Activated CD4-positive, CD25-positive, alpha-beta regulatory T cell treated with anti-CD3 and anti-CD28 coated beads, Interleukin-2, amount 50 U/mL, for 72 hours (primary cell): Measurements from ENCODE around the gene PHLDB3.
"Not testable (repeated sequence)": the region's sequence is repeated elsewhere in the genome, so short reads cannot be mapped to it uniquely, and the experiment has no call there.

Experiments
- DNase-seq: peaks from one replicate; pipeline ENCODE4 v3.0.0; 2021

Gene PHLDB3

DNA sequence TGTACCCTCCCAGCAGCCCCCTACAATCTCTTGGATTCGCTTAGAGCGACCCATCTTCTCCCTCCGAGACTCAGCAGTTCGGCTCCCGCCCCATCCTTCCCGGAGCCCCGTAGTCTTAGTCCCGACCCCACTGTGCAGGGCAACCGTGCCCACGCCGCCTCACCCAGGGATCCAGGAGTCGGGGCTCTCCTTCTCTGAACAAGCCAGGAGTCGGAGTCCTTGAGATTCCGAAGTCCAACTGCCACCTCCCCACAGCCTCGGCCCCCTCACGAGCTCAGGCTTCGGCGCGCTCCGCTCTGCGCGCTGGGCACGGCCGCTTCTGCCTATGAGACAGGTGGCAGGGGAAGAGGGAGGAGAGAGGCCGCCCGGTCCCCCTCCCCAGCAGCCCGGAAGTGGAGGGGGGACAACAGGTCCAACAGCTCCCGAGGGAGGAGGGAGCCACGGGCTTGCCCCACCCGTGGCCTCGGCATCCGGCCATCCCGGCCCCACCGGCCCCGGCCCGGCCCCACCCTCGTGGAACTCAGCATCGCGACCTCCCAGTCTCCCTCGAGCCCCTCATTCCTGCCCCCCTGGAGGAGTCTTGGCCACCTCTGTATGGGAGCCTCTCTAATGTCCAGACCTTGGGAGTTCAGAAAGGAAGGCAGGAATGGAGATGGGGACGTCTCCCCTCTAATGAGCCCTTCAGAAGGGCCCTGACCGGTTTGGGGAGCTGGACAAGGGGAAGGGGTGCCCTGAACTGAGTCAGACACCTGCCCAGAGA, at the start of gene PHLDB3:
Gene PHLDB3 (minus strand): TSS at position 321 of the 760 bp plus-strand sequence. CDS start 628 bp downstream, outside the sequence.
- DNase-seq = peak; percentile 59

DNA sequence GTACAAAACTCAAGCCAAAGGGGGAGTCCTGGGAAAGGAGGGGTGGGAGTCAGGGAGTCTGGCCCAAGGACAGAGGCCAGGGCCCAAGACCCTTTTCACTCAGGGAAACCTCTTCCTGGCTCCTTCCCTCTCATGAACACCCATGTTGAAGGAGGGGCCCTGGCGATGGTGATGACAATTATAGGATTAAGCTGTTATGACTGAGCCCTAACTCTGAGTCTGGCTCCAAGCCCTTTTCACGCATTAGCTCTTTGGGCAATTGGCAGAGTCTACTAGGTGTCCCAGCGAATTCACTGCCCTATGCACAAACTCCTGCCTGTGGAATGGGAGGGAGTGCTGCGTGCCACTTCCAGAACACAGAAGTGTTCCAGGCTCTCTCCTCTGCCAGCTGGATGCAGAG, 49.1 kb upstream of the PHLDB3 start:
- DNase-seq = no peak

DNA sequence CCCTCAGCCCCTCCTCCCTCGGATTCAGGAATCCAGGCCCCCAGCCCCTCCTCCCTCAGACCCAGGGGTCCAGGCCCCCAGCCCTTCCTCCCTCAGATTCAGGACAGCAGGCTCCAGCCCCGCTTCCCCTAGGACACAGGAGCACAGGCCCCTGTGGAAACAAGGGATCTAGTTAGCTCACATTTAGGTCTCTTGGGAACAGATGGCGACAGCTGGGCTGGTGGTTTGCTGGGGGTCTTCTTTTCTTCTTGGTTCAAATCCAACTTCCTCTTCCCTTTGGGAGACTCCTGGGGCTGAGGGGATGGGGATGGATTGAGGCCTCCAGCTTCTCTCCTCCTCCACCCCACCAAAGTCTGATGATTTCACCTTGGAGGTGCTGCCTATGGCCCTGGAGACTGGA, 48.1 kb upstream of the PHLDB3 start:
- no peak for DNase-seq

DNA sequence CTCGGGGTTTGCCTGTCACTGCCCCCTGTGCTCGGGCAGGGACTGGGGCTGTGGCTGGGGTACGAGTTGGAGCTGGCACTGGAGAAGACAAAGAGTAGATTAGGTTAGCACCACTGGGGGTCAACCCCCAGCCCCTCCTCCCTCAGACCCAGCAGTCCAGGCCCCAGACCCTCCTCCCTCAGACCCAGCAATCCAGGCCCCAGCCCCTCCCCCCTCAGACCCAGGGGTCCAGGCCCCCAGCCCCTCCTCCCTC, 47.6 kb upstream of the PHLDB3 start:
- DNase-seq = no peak

DNA sequence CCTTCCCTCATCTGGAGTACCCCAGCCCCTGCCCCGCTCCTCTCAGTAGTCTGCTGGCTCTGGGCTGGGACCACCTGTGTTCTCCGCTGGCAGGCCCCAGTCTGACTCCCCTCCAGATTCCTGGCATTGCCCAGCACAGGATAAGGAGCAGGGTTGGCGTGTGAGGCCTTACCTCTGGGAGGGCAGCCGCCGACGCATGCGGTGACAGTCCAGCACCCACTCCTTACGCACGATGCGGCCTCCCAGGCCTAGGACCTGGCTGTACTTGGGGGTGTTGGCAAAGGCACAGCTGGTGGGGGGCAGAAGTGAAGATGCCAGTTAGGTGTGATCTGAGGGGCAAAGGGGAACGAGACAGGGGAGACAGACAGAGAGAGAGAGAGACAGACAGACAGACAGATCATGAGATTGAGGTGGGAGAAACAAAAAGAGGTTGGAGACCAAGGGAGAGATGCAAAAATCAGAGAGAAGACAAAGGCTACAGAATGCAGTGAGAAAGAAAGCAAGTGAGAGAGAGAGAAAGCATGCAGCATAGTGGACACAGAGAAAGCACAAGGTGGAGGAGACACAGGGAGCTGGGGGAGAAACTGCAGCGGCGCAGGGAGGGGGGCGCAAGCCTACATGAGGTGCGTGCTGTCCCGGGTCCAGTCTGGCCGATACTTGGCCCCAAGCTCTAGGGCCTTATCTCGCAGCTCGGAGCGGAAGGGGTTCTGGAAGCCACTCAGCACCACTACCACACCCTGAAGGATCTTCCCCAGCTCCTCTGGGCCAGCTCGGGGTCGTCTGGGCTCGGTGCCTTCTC, 47.1 kb upstream of the PHLDB3 start:
- DNase-seq = no peak

DNA sequence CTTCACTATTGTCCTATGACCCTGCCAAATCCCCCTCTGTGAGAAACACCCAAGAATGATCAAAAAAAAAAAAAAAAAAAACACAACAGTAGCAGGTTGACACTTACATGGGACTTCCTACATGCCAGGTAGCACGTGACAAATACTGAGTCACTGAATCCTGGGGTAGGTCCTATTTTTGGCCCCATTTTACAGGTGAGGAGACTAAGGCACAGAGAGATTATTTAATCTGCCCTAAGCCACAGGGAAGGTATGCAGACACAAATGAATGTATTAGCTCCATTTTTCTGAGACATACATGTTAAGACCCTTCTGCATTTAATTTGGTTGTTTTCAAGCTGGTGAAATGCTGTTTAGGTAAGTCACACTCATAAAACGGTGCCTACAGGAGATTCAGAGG, 44.2 kb upstream of the PHLDB3 start:
- DNase-seq = no peak

DNA sequence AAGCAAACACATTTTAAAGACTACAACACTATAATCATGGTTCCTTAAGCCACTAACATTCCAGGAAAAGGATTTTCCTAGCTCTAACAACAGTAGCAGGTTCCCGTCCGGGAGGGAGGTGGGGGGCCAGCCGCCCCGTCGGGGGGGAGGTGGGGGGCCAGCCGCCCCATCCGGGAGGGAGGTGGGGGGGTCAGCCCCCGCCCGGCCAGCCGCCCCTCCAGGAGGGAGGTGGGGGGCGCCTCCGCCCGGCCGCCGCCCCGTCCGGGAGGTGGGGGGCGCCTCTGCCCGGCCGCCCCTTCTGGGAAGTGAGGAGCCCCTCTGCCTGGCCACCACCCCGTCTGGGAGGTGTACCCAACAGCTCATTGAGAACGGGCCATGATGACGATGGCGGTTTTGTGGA, 43.4 kb upstream of the PHLDB3 start:
- not testable (repeated sequence) for DNase-seq

DNA sequence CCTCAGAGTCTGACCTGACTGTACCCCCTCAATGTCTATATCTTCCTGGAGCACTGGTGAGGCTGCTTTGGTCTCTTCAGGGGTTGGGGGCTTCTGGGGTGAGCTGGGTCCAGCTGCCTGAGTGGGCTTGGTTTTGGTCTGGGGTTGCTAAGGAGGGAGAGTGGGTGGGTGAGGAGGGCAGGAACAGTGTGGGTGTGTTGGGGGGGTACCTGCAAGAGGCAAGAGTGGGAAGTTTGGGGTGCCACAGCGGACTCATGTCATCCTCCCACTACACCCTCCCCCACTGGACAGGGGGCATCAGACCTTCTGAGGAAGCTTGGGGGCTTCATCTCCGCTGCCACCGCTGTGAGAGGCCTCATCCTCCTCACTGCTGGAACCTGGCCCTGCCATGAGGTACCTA, 42.0 kb upstream of the PHLDB3 start:
- no peak for DNase-seq

DNA sequence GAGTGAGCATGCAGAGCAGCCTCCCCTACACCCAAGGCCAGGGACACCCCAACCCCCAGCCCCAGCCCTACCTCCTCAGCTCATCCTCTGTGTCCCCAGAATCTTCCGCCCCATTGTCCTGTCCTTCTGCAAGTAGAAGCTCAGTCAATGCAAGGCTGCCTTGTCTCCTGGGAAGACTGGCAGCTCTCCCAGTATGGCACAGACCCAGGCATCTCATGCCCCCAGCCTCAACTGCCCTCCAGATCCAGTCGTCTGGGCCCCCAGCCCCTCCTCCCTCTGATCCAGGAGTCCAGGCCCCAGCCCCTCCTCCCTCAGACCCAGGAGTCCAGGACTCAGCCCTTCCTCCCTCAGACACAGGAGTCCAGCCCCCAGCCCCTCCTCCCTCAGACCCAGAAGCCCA, 41.4 kb upstream of the PHLDB3 start:
- no peak for DNase-seq

DNA sequence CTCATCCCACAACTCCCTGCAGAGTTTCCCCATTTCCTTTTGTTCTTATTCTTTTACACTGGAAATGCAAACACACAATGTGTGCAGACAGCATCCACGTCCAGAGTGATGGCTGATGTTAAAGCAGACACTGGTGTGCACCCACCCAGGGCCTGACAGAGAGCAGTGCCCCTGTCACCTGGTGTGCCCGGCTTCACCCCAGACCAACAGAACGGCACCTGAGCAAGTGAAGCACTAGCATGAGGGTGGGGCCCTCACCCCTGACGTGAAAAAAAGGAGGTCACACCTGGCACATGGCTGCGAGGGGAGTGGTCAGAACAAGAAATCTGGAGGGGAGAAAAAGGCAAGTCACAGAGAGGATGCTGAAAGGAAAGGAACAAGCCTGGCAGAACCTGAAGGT, 40.7 kb upstream of the PHLDB3 start:
- DNase-seq = no peak

DNA sequence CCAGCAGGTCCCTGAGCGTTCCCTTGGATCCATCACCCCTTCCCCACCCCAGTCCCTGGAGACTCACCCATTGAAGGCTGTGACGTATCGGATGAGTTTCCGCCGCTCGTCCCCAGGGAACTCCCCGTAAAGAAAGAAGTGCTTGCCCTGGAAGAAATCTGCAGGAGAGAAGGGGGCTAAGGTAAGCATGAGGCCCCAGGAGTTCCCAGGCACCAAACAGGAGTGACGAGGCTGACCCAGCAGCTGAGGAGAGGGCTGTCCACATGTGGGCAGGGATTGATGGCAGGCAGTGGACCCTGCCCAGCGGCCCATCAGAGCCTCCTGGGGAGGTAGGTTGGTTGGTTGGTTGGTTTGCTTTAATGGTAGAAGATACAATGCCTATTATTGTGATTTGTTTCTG, 39.5 kb upstream of the PHLDB3 start:
- DNase-seq = no peak

DNA sequence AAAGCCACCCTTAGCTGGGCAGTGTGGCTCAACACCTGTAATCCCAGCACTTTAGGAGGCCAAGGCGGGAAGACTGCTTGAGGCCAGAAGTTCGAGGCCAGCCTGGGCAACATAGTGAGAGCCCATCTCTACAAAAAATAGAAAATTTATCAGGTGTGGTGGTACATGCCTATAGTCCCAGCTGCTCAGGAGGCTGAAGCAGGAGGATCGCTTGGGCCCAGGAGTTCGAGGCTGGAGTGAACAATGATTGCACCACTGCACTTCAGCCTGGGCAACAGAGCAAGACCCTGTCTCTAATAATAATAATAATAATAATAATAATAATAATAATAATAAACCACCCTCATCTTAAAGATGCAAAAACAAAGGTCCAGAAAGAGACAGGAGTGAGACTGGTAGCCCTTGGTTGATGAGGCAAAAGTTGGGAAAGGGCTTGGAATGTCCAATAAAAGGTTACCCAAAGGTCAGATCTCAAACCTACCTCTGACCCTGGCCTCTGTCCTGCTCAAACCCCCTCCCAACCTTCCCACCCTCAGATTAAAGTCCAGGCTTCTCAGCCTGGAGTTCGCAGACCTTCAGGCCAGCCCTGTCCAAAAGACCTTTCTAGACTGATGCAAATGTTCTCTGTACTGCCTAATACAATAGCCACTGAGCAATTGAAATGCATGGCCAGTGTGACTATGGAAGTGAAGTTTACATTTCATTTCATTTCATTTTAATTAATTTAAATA, 37.5 kb upstream of the PHLDB3 start:
- no peak for DNase-seq

DNA sequence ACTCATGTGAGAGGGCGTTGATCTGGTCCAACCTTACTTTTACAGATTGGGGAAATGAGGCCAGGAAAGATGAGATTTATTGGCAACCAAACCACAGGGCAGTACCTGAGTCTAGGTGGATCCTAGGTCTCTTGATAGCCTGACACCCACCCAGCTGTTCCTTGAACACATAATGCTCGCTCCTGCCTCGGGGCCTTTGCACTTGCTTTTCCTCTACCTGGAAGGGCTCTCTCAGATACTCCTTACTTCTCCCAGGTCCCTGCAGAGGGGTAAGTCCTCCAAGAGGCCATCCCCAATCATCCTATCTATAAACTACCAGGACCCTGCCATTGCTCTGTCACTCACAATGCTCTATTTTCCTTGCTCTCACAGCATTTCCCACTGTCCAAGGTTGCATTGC, 35.8 kb upstream of the PHLDB3 start:
- DNase-seq = no peak

DNA sequence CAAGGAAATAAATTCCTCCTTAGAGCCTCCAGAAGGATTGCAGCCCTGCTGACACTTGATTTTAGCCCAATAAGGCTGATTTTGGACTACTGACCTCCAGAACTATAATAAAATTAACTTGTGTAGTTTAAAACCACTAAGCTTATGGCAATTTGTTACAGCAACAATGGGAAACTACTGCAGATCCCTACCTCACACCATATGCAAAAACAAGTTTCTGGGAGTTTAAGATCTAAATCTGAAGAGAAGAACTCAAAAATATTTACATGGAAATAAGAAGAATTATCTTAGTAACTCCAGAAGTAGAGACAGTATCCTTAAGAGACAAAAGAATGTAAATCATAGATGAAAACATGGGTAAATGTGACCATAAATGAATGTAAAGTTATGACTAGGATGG, 34.4 kb upstream of the PHLDB3 start:
- DNase-seq = no peak

DNA sequence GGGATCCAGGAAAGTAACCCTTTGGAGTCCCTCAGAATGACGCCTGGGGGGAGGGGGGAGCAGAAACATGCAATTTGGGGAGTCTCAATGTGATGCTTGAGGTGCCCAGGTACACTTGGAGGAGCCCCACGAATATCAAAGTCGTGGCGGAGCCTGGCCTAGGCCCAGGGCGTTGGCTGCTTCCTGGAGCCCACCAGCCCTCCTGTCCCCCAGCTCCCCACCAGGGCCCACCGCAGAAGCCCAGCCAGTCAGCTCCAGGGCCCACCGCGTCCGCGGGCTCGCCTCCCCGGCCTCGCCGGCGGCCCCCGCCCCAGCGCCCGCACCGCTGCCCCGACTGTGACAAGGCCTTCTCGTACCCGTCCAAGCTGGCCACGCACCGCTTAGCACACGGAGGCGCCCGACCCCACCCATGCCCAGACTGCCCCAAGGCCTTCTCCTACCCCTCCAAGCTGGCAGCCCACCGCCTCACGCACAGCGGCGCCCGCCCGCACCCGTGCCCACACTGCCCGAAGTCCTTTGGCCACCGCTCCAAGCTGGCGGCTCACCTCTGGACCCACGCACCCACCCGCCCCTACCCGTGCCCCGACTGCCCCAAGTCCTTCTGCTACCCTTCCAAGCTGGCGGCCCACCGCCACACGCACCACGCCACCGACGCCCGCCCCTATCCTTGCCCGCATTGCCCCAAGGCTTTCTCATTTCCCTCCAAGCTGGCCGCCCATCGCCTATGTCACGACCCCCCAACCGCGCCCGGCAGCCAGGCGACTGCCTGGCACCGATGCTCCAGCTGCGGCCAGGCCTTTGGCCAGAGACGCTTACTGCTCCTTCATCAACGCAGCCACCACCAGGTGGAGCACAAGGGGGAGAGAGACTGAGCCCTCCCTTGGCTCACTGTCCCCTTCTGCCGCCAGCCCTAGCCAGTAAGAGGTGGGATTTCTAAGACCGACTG, 30.5 kb upstream of the PHLDB3 start:
- DNase-seq = peak; percentile 39

DNA sequence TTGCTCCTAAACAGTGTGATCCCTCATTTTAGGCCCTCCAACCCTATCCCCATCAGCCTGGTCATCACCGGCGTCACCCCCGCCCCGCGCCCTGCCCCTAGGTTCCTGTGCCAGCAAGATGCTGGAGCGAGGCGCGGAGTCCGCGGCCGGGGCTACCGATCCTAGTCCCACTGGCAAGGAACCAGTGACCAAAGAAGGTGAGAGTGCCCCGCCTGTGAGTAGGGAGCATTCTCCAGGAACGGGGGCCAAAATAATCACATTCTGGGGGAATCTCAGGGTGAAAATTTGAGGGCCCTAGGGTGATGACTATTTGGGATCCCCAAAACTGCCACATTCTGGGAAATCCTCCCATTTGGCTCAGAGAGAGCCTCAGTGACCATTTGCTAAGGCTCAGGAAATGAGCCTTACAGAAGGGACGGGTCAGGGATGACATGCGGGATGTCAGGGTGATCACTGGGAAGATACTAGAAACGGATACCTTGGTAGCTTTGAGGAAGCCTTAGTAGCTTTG, 29.8 kb upstream of the PHLDB3 start:
- no peak for DNase-seq

DNA sequence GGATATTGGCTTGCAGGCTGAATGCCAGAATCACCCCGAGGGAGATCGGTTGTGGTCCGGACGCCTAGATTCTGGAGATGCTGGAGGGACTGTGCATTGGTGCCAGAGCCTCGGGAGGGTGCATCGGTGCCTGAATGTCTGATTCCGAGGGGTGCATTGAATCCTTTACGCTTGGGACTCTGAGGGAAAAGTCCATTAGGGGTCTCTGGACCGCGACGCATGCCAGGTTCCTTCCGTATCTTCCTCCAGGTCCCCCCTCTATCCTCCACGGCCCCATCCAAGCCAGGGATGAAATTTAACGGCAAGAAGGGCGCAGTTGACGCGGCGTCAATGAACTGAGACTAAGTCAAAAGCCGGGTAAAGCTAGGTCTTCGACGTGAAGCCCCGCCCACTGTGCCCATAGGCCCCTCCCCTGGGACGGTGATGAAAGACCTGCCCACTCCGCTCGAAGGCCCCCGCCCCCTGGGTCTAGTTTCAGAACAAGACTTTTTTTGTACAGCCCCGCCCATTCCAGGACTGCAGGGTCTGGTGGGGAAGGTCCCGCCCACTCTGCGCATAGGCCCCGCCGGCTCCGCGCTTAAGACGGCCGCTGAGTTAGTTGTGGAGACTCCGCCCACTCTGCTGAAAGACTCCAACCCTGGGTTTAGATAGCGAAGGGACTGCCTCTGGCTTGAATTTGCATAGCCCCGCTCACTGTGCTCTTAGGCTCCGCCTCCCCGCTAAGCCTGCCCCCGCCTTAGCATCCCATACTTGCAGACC, 29.2 kb upstream of the PHLDB3 start:
- DNase-seq = peak; percentile 92

DNA sequence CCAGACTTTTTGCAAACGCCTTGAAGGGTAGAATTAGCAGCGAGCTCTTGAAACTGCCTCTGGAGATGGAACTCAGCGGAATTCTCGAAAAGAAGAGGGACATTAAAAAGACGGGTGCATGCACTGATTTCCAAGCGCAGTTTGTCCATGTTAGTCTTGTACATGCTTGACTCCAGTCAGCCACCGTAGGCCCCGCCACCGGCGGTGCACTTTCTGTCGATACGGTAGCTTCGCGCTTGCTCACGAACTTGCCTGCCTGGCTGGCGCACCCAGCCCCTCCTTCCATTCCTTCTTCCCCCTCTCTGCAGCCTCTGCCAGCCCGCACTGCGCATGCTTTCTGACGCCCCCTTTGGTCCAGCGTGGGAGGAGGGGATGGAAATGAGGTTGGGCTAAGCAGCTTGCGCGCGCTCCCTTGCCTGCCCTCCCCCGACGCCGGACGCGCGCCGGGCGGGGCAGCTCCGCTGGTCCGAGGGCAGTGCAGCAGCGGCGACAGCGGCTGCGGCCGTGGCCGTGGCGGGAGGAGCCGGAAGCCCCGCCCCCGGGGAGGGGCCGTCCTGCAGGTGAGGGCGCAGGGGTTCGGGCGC, 28.5 kb upstream of the PHLDB3 start, which contains the start of gene ZNF575:
Gene ZNF575 (plus strand): TSS at position 227 of the 584 bp plus-strand sequence. CDS start 1,235 bp downstream, outside the sequence.
- peak; percentile 77 for DNase-seq

DNA sequence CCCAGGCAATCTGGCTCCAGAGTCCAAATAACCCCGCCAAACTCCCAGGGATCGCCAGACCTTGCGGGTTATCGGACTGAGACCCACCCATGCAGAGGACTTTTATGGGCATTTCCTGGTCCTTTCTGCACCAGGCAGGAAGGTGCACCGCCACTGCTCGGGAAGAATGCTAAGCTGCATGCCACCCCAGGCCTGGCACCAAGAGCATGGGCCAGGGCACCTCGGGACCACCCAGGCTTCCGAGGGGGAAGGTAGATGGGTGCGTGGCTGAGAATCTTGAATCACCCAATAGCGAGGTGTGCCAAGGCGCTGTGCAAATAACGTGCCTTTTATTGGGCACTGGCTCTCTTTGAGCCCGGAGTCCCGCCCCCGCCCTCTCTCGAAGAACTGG, 28.0 kb upstream of the PHLDB3 start:
- no peak for DNase-seq

DNA sequence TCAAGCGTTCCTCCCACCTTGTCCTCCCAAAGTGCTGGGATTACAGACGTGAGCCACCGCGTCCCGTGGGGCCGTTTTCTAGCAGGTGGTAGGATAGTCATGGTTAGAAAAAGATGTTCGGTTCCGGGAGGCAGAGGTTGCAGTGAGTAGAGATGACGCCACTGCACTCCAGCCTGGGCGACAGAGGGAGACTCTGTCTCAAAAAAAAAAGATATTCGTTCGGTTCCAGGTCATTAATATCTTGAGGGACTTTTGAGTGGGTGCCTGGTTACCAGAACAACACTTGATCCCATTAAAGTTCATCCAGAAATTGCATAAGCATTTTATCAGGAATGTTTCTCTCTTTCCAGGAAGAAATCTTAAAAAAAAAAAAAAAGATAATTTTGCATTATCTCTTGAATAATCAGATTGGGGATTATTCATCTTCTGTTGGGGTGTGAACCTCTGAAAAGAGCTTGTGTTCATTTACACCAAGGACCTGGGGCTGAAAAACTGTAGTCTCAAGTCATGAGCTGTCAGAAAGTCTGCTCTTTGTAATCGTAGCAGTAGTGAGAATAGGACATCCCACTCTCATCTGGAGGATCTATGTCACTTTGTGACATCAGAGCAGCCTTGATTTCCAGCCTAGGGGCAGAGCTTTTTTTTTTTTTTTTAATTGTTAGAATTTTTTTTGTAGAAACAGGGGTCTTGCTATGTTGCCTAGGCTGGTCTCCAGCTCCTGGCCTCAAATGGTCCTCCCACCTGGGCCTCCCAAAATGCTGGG, 23.5 kb upstream of the PHLDB3 start:
- no peak for DNase-seq
